ENCODE measurements around the gene KCTD17.

KCTD17 gene

DNA sequence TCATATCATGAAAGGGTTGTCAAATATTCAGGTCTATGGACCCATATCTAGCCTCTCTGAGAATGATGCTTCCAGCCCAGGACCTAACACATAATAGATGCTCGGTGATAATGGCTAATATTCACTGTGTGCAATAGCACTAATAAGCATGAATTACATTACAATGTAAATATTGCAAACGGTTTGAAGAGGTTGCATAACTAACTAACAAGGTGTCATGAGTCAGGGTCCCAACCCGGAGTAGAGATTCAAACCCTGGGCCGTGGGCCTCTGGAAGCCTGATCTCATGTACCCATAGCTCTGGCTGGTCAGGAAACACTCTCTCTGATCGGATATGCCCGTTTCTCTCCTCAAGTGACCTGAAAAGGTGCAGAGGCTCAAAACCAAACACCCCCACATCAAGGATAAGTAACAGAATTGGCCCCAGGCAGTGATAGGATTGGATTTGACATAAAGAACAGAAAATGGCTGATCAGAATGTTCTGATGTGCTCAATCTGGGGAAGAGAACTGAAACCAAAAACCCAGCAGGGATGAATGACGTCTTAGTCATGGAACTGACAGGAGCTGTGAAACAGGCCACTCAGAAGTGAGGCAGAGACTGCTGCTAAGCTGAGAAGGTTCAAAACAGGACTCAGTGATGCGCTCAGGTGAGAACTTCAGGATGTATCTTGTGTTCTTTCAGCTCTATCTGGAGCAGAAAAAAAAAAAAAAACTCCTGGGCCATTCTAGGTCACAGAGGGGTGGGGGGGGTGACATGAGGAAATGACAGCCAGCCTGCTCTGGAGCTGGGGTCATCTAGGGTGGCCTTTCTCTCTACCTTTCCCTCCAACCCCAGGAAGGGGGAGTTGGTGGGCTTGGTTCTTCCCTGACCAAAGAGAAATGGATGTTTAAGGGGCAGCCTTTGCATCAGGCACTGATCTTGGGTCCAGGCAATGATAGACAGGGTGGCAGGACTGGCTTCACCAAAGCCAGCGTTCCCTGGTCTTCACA lies 6.6 kb upstream of the KCTD17 start:
- no peak for DNase-seq

DNA sequence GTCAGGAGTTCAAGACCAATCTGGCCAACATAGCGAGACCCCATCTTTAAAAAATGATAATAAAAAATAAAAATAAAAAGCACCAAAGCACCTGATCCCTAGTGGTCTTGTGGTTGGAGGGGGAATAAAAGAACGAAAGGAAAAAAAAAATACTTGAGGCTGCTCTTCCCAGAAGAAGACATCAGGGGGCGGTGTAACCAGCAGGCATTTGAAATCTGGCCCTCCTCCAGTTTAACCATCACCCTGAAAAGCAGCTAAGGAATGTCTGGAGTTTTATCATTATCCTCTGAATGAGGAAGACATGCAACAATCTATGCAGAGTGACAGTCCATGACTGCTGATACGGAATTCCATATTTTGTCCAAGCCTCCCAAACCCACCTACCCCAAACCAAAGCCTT lies 5.6 kb upstream of the KCTD17 start:
- DNase-seq, result peak; percentile 44

GRCh38 chr22:37046589-37046988 lies 5.0 kb upstream of the KCTD17 start:
- no peak for DNase-seq

DNA sequence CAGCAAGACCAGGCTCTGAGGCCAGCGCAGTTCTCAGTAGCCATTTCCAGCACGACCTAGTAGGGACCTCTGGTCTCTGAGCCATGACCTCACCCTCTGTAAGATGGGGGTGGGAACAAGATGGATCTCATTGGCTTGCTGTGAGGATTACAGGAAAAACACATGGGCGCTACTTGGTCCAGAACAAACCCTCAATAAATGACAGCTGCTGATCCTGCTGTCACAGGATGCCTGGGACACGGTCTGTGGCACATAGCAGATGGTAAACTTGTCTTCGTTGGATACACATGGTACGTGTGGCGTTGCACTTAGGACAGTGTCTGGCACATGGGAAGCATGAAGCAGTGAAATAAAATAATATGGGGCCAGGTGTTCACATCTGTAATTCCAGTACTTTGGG lies 4.5 kb upstream of the KCTD17 start:
- peak; percentile 93 for DNase-seq

DNA sequence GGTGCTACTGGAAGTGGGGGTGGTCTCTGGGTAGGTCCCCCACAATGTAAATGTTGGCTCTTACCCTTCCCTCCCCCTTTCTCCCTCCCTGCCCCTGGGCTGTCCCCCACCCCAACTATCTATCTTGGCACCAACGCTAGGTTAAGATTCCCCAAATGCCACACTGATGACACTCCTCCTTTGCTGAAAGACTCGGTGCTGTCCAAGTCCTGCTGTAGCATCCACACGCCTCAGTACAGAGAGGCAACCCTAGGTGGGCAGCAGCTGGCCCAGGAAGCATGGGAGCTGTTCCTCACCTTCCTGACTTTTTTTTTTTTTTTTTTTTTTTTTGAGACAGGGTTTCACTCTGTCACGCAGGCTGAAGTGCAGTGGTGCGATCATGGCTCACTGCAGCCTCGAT lies 3.4 kb upstream of the KCTD17 start:
- DNase-seq, result no peak

DNA sequence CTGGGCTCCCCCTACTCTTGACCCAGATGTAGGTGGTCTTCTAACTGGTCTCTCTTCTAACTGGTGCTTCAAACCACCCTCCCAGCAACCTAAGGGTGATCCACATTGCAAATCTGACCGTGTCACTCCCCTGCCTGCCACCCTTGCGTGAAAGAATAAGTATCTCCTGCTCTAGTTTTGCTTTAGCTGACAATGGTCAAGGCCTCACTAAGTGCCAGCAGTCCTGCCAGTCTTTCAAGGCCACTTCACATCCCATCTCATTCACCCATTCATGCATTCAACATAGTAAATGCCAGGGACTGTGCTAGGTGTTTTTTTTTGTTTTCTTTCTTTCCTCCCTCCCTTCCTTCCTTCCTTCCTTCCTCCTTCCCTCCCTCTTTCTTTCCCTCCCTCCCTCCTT lies 2.3 kb upstream of the KCTD17 start:
- no peak for DNase-seq

DNA sequence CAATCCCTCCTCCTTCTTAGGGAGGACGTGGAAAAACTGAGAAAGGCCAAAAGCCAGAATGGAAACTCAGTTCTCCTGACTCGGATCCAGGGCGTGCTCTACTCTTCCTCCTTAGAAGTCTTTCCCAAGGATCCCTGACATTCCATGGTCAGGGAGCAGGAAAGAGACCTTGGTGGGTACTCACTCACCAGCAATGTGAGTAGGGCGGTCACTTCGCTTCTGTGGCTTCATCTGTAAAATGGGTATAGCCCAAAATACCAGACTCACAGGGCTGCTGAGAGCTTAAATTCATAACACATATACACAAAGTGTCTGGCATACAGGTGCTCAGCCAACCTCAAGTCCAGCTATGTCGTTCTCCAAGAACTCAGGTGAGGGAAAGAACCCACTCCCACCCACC lies 629 bp upstream of the KCTD17 start:
- DNase-seq, result no peak

DNA sequence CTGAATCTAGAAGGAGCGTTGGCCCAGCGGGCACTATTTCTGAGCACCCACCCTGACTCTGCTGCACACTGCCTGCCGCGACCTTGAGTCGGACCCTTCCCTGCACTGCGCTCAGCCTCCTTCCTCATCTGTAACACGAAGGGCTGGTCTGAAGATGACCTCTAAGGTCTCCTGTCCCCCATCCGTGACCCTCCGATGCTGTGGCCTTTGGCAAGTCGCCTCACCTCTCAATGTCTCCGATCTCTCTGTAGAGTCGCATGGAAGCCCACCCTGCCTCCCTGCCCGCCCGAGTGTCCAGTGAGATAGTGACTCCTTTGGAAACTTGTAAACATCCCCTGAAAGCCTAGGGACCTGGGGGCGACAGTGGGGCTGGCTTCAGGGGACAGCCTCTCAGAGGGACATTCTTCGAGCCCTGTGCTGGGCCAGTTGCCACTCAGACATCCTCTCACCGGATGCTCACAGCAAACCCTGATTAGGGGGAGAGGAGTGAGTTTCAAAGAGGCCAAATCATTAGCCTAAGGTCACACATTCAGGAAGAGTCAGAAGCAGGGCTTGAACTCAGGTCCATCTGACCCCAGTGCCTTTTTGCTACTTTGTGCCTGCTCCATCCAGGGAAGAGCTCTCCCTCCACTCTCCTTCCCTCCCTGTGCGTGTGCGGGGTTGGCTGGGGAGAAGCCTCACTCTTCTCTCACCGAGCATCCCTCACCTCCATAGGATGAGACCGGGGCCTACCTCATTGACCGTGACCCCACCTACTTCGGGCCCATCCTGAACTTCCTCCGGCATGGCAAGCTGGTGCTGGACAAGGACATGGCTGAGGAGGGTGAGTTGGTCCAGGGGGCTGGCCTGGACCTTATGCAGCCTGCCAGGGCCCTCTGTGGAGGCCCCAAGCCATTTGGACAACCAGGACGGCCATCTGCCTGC lies 1.1 kb downstream of the KCTD17 start:
- no peak for DNase-seq

- no peak for DNase-seq
Observed at GRCh38 chr22:37053310-37054055, 1.9 kb downstream of the KCTD17 start.

DNA sequence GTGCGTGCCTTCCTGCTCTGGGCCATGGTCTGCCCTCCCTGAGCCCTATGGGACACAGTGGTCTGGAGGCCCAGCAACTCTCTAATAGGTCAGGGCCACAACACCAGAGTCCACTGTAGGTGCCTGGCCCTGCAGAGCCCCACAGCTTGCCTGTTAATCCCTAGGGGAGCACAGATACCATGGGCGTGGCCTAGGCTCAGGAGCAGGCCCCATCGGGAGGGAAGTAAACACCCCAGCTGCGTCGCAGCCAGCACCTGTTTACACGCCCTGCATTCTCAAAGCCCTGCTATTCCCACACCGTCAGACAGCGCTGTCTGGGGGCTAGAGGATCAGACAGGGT lies 2.5 kb downstream of the KCTD17 start:
- no peak for DNase-seq

DNA sequence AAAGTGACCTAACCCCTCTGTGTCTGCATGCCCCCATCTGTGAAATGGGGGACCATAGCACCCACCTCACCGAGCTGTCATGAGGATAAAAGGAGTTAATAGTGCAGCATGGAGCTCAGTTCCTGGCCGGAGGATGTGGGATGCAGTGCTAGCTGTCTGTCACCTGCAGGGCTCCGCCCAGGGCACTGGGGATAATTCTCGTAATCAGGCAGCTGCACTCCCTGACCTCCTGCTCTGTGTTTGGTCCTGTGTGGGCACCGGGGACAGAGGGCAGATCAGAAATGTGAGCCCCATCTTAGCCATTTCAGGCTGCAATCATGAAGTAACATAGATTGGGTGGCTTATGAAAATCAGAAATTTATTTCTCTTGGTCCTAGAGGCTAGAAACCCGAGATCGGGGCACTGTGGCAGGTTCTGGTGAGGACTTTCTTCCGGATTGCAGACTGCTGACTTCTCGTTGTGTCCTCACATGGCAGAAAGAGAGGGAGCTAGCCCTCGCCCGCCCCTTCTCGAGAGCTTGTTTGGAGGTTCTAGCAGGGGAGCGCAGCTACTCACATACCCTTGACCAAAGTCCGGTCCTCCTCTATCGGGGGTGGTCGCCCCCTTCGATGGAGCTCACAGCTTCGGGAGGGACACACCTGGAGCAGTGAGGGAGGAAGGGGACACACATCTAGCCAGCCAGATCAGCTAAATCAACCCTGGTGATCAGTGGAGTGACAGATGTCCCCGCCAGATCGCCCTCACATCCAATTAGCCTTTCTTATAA lies 3.2 kb downstream of the KCTD17 start:
- no peak for DNase-seq

GRCh38 chr22:37056246-37056645 lies 4.7 kb downstream of the KCTD17 start:
- no peak for DNase-seq

DNA sequence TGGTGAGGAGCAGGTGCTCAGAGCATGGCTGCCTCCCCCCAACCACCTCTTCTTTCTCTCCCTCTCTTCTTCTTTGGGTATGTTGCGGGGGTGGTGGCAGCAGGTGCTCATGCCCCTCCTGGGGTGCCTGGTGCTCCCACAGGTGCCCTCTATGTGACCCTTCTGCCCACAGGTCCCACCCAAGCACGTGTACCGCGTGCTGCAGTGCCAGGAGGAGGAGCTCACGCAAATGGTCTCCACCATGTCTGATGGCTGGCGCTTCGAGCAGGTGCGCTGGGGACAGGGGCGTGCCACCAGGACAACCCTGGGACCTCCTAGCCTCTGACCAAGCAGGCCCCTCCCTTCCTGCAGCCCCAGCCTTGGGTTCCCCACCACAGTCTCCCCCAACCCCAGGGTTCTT lies 5.7 kb downstream of the KCTD17 start:
- no peak for DNase-seq

DNA sequence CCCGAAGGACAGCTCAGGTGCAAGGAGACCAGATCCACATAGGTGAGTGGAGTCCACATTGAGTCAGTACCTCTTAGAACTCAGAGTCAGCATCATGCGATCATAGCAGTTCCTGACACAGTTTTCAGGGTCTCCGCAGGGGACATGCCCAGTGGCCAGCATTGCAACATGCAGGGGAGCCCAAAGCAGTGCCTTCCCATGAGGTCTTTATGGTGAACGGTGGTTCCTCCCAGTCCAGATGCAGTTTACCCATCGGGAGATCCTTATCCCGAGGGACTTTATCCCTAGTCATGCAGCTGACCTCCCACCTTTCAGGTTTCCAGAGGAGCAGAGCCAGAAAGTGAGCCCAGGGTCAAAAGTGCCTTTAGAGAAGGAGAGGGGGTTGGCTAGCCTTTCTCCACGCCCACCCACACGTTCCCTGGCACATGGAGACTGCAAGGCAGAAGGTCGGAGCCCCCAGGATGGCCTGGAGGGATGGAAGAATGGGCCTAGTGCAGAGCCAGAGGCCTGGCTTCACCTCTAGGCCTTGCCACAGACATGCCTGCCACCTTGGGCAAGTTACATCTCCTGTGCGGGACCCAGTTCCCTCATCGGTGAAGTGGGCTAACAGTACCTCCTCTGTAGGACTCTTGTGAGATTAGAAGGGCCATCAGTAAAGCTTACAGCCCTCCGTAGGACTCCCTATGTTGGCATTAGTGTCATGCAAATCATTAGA lies 6.4 kb downstream of the KCTD17 start:
- no peak for DNase-seq

DNA sequence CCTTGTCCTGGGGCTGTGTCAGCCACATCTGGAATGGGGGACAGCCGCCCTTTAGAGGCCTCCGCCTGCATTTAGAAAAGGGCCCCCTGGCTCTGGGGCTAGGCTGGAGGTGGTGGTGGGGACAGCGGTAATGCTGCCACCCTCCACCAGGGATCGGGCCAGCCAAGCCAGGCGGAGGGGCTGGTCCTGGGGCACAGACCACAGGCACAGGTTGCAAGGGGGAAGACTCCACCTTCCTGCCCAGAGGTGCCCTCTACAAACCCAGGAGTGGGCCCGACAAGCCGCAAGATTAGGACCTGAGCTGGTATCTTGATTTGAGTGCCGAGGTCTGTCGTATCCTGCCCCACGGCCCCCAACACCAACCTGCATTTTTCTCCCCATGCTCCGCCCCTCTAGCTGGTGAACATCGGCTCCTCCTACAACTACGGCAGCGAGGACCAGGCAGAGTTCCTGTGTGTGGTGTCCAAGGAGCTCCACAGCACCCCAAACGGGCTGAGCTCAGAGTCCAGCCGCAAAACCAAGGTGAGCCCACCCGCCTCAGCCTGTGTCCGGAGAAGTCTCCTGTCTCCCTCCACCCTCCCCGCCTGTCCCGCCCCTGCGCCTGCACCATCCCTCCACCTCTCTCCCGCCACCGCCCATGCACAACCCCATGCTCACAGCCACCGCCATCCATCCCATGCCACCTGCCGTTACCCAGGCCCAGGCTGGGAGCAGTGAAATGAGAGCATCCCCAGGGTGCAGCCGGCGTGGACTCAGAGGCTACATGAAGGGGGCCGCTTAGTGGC lies 7.6 kb downstream of the KCTD17 start:
- no peak for DNase-seq

DNA sequence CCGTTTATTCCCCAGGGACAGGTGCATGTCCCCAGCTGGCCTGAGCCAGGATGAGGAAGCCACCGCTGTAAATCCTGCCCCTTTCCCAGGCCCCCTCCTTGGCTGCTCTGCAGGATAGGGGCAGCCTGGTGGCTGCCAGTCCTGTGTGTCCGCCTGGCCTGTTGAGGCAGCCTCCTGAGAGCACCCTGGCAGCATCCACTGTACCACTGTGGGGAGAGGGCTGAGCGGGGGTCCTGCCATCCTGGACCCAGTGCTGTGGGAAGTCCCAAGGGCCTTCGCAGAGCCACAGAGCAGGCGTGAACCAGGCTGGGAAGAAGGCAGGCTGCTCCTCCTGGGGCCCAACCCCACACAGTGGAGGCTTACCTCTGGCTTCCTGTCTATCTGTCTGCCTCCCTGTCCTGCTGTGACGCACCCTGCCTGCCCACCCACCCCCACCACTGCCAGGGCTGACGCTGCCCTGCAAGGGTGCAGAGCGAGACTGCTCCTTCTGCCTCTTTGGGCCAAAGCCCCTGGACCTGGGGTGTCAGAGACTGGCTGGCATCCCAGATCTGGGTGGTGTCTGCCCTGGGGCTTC lies 8.4 kb downstream of the KCTD17 start:
- no peak for DNase-seq

- no peak for DNase-seq
Observed at GRCh38 chr22:37060801-37061610, 9.5 kb downstream of the KCTD17 start.

GRCh38 chr22:37061611-37062375 lies 10.3 kb downstream of the KCTD17 start:
- no peak for DNase-seq

DNA sequence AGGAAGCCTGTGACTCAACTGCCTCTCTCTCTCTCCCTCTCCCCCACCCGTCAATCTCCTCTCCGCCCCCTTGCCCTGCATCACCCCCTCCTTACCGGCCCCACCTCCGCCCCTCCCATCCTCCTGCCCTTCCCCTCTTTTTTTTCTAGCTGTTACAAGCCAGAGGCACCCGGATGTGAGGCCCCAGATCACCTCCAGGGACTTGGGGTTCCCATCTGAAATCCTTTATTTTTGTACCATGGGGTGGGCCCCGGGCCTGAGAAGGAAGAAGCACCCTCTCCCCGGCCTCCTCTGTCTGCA lies 10.8 kb downstream of the KCTD17 start:
- no peak for DNase-seq
